Skeletal muscle tissue (tissue), 4 donors: ENCODE data around the gene SELENOM. TPM values are rescaled to one million over a fixed set of nuclear protein-coding genes. Genes with fewer than 3 reads are reported as not detected.
"Not testable (repeated sequence)": the region's sequence is repeated elsewhere in the genome, so short reads cannot be mapped to it uniquely, and the experiment has no call there.

Source experiments
- H3K27ac ChIP-seq: one replicate; pipeline ENCODE4 v1.7.0; 2013; ENCODE audit warnings: mild to moderate bottlenecking, low read depth, low read length, inconsistent platforms
- H3K27me3 ChIP-seq, 3 donors: one replicate each; pipeline ENCODE4 v1.7.0; 2013; ENCODE audit warnings: low read length in 3 of 3; ENCODE audit not compliant: control insufficient read depth in 3 of 3, insufficient read depth in 3 of 3
- H3K36me3 ChIP-seq, 3 donors: one replicate each; pipeline ENCODE4 v1.7.0; 2013; ENCODE audit warnings: low read length in 3 of 3; ENCODE audit not compliant: control insufficient read depth in 3 of 3, insufficient read depth in 3 of 3
- H3K4me1 ChIP-seq, 3 donors: one replicate each; pipeline ENCODE4 v1.7.0; 2013; ENCODE audit warnings: low read length in 3 of 3, mild to moderate bottlenecking in 3 of 3; ENCODE audit not compliant: control insufficient read depth in 3 of 3, insufficient read depth in 3 of 3
- H3K4me3 ChIP-seq, 3 donors: one replicate each; pipeline ENCODE4 v1.7.0; 2013; ENCODE audit warnings: low read length in 3 of 3
- H3K9ac ChIP-seq, 3 donors: one replicate each; pipeline ENCODE4 v1.7.0; 2013; ENCODE audit warnings: low read length in 3 of 3, mild to moderate bottlenecking in 3 of 3, moderate library complexity in 2 of 3, low read depth in 1 of 3
- H3K9me3 ChIP-seq, 3 donors: one replicate each; pipeline ENCODE4 v1.7.0; 2013; ENCODE audit warnings: low read length in 3 of 3; ENCODE audit not compliant: control insufficient read depth in 3 of 3
- total RNA-seq: library from RNA; depleted of rRNA; stranded (reverse); fragments of >200 nt; gene quantifications from one replicate; pipeline ENCODE4 v1.2.3, GENCODE V29; 2014
- donor health status: Osteomylitis.

The SELENOM gene
- total RNA-seq, 1 donor from 2014 or later = 16.2 TPM

- not testable (repeated sequence) for H3K4me1 ChIP-seq, H3K36me3 ChIP-seq, H3K27ac ChIP-seq, H3K4me3 ChIP-seq, H3K9ac ChIP-seq, H3K27me3 ChIP-seq, H3K9me3 ChIP-seq
These were observed 34.2 kb downstream of the SELENOM start for GRCh38 chr22:31073125-31073524.

- H3K27me3 ChIP-seq, H3K36me3 ChIP-seq, H3K9ac ChIP-seq, H3K9me3 ChIP-seq, H3K27ac ChIP-seq, H3K4me3 ChIP-seq, H3K4me1 ChIP-seq: not testable (repeated sequence)
These were observed 37.6 kb downstream of the SELENOM start for GRCh38 chr22:31069691-31070314.

- no peaks in the 10 kb centered on the region for H3K4me1 ChIP-seq
These were observed 38.4 kb downstream of the SELENOM start for GRCh38 chr22:31068970-31069369.

GRCh38 chr22:31064369-31064768 is 43.0 kb downstream of the SELENOM start:
- no peaks in the 10 kb centered on the region for H3K9me3 ChIP-seq
- H3K27ac ChIP-seq = no peak overlapping the region
- H3K4me1 ChIP-seq = no peaks in the 10 kb centered on the region
- no peaks in the 10 kb centered on the region for H3K27me3 ChIP-seq
- no peak overlapping the region for H3K4me3 ChIP-seq
- H3K9ac ChIP-seq = no peak overlapping the region
- H3K36me3 ChIP-seq = no peaks in the 10 kb centered on the region

More at GRCh38 chr22:31068970-31069369, 38.4 kb downstream of the SELENOM start:
- Histone ChIP-seq H3K36me3 (no peaks in the 10 kb centered on the region), H3K27me3 (no peaks in the 10 kb centered on the region), H3K9ac (no peak overlapping the region), H3K4me3 (no peak overlapping the region), H3K27ac (no peak overlapping the region), H3K9me3 (no peaks in the 10 kb centered on the region)

GRCh38 chr22:31062566-31063230 is 44.7 kb downstream of the SELENOM start:
- no peaks in the 10 kb centered on the region for H3K36me3 ChIP-seq

GRCh38 chr22:31059663-31060062 is 47.7 kb downstream of the SELENOM start:
- not testable (repeated sequence) for H3K27me3 ChIP-seq, H3K9ac ChIP-seq, H3K9me3 ChIP-seq, H3K4me3 ChIP-seq, H3K27ac ChIP-seq, H3K36me3 ChIP-seq
- H3K4me1 ChIP-seq = peaks cover 3 to 10% (median 8%) of the 10 kb centered on the region in 3 donors

More at GRCh38 chr22:31062566-31063230, 44.7 kb downstream of the SELENOM start:
- Histone ChIP-seq H3K4me1 (no peaks in the 10 kb centered on the region), H3K9me3 (no peaks in the 10 kb centered on the region), H3K27me3 (no peaks in the 10 kb centered on the region), H3K4me3 (no peak overlapping the region), H3K9ac (no peak overlapping the region), H3K27ac (no peak overlapping the region)

GRCh38 chr22:31056986-31057599 is 50.3 kb downstream of the SELENOM start:
- no peak overlapping the region for H3K9ac ChIP-seq
- H3K27me3 ChIP-seq = no peaks in the 10 kb centered on the region
- H3K36me3 ChIP-seq = no peaks in the 10 kb centered on the region
- peaks cover 3 to 10% (median 10%) of the 10 kb centered on the region in 3 donors for H3K4me1 ChIP-seq
- H3K4me3 ChIP-seq = no peak overlapping the region
- no peaks in the 10 kb centered on the region for H3K9me3 ChIP-seq
- no peak overlapping the region for H3K27ac ChIP-seq

GRCh38 chr22:31055635-31056159 is 51.7 kb downstream of the SELENOM start:
- Histone ChIP-seq H3K9ac (peak overlapping the region in 2 of 3 donors; percentile 20 to 25), H3K9me3 (no peaks in the 10 kb centered on the region), H3K4me1 (peaks cover 3 to 10% (median 10%) of the 10 kb centered on the region in 3 donors), H3K27ac (peak overlapping the region; percentile 55), H3K4me3 (no peak overlapping the region), H3K27me3 (no peaks in the 10 kb centered on the region), H3K36me3 (no peaks in the 10 kb centered on the region)

GRCh38 chr22:31055117-31055634 is 52.2 kb downstream of the SELENOM start:
- Histone ChIP-seq H3K27me3 (no peaks in the 10 kb centered on the region), H3K9me3 (no peaks in the 10 kb centered on the region), H3K36me3 (no peaks in the 10 kb centered on the region), H3K4me1 (peaks cover 3 to 10% (median 10%) of the 10 kb centered on the region in 3 donors), H3K4me3 (no peak overlapping the region), H3K9ac (peak overlapping the region in 2 of 3 donors; percentile 20 to 45), H3K27ac (peak overlapping the region; percentile 55)
